Prostate gland (tissue), 2 donors: ENCODE measurements around the gene CMKLR1.

Experiments
- POLR2AphosphoS5 ChIP-seq: sonication (generic); formaldehyde crosslinking; IDR thresholded peaks from one replicate; pipeline ENCODE4 v1.6.1; 2017; ENCODE audit warnings: antibody characterized with exemption
- TF ChIP-seq, protein P1 (sequence below), 4 experiments: fragments of 200-600 bp in 2 of 4; fragments of 450-650 bp in 2 of 4; sonication (generic) in 2 of 4; IDR thresholded peaks; 1 replicate in 3 of 4; 2 replicates in 1 of 4; pipeline ENCODE4 v1.5.1; 2016 to 2019; ENCODE audit warnings: antibody characterized with exemption in 4 of 4, mild to moderate bottlenecking in 2 of 4, moderate library complexity in 2 of 4

DNA sequence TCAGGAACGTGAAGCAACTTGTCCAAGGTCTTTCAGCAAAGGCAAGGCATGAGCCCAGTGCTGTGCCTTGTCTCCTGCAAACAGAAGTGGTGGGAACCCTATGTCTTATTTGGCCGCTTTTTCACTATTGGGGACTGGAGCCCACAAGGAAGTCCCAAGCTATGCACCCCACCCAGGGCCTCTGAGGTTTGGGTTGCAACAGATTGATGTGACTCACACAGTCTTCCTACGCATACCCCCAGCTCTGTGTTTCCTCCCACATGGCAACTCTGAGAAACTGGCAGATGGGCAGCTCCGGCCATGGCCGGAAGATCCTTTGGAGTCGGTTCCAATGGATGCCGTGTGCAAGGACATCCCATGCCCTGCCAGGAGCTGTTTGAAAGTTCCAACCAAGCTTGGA, 28.3 kb upstream of the CMKLR1 start:
- TF ChIP-seq, protein P1, sequence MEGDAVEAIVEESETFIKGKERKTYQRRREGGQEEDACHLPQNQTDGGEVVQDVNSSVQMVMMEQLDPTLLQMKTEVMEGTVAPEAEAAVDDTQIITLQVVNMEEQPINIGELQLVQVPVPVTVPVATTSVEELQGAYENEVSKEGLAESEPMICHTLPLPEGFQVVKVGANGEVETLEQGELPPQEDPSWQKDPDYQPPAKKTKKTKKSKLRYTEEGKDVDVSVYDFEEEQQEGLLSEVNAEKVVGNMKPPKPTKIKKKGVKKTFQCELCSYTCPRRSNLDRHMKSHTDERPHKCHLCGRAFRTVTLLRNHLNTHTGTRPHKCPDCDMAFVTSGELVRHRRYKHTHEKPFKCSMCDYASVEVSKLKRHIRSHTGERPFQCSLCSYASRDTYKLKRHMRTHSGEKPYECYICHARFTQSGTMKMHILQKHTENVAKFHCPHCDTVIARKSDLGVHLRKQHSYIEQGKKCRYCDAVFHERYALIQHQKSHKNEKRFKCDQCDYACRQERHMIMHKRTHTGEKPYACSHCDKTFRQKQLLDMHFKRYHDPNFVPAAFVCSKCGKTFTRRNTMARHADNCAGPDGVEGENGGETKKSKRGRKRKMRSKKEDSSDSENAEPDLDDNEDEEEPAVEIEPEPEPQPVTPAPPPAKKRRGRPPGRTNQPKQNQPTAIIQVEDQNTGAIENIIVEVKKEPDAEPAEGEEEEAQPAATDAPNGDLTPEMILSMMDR (IDR thresholded peaks at IDR 0.05), result no peak
- TF ChIP-seq POLR2AphosphoS5, result no peak
